DMS79 treated with DMSO at 0.1 percent for 48 hours (cell line): ENCODE results near the gene SLC6A11.

ENCODE experiments used
- DNase-seq: peaks from one replicate; lab custom pipeline; 2025; lab: John Stamatoyannopoulos, UW

Gene SLC6A11

GRCh38 chr3:10790713-10791112 lies 25.3 kb upstream of the SLC6A11 start:
- no peak for DNase-seq

GRCh38 chr3:10792208-10792607 lies 23.8 kb upstream of the SLC6A11 start:
- DNase-seq: no peak

GRCh38 chr3:10798600-10799367 lies 17.2 kb upstream of the SLC6A11 start:
- no peak for DNase-seq

GRCh38 chr3:10804183-10804648 lies 11.8 kb upstream of the SLC6A11 start:
- DNase-seq: no peak

GRCh38 chr3:10806006-10806405 lies 10.0 kb upstream of the SLC6A11 start:
- no peak for DNase-seq

GRCh38 chr3:10808130-10808735 lies 7.8 kb upstream of the SLC6A11 start:
- DNase-seq: no peak

- no peak for DNase-seq
Measured at GRCh38 chr3:10808974-10809373, 7.1 kb upstream of the SLC6A11 start.

- no peak for DNase-seq
Measured at GRCh38 chr3:10810376-10810775, 5.7 kb upstream of the SLC6A11 start.

GRCh38 chr3:10813425-10813824 lies 2.6 kb upstream of the SLC6A11 start:
- no peak for DNase-seq

- DNase-seq: no peak
Measured at GRCh38 chr3:10814623-10815022, 1.4 kb upstream of the SLC6A11 start.

GRCh38 chr3:10815487-10815886 lies 541 bp upstream of the SLC6A11 start:
- peak; percentile 2 for DNase-seq

GRCh38 chr3:10816863-10817253 lies 830 bp downstream of the SLC6A11 start:
- no peak for DNase-seq

GRCh38 chr3:10817506-10817905 lies 1.5 kb downstream of the SLC6A11 start:
- no peak for DNase-seq

GRCh38 chr3:10822055-10822454 lies 6.0 kb downstream of the SLC6A11 start:
- DNase-seq: no peak

- DNase-seq: no peak
Measured at GRCh38 chr3:10822708-10823515, 6.9 kb downstream of the SLC6A11 start.

- DNase-seq: no peak
Measured at GRCh38 chr3:10823516-10823818, 7.4 kb downstream of the SLC6A11 start.

- no peak for DNase-seq
Measured at GRCh38 chr3:10824468-10824867, 8.4 kb downstream of the SLC6A11 start.

GRCh38 chr3:10833855-10834414 lies 17.9 kb downstream of the SLC6A11 start:
- no peak for DNase-seq

GRCh38 chr3:10834951-10835350 lies 18.9 kb downstream of the SLC6A11 start:
- DNase-seq: no peak

GRCh38 chr3:10835406-10835805 lies 19.4 kb downstream of the SLC6A11 start:
- DNase-seq: no peak

GRCh38 chr3:10836676-10837075 lies 20.6 kb downstream of the SLC6A11 start:
- no peak for DNase-seq

GRCh38 chr3:10837849-10838248 lies 21.8 kb downstream of the SLC6A11 start:
- DNase-seq: no peak

GRCh38 chr3:10839167-10839566 lies 23.1 kb downstream of the SLC6A11 start:
- DNase-seq: no peak
